DOHH2 (cell line): ENCODE results near the gene NDUFA5.

ENCODE experiments used
- H3F3A ChIP-seq: fragments of 200-600 bp; sonication (generic), shearing (Covaris generic); 2 replicates; pipeline ENCODE4 v1.6.0; 2016; ENCODE audit warnings: antibody characterized with exemption, mild to moderate bottlenecking; ENCODE audit not compliant: control insufficient read depth, insufficient read depth
- H3K27ac ChIP-seq: fragments of 200-600 bp; sonication (generic); 2 replicates; pipeline ENCODE4 v1.5.1; 2014; ENCODE audit warnings: low read depth, mild to moderate bottlenecking, low read length, moderate library complexity
- H3K27me3 ChIP-seq: fragments of 200-600 bp; sonication (generic); 2 replicates; pipeline ENCODE4 v1.6.1; 2014; ENCODE audit warnings: mild to moderate bottlenecking, low read length, mixed read lengths; ENCODE audit not compliant: control insufficient read depth
- H3K36me3 ChIP-seq: fragments of 200-600 bp; sonication (generic); 2 replicates; pipeline ENCODE4 v1.6.1; 2014; ENCODE audit warnings: mild to moderate bottlenecking, low read length, moderate library complexity, mixed read lengths; ENCODE audit not compliant: control insufficient read depth
- H3K4me1 ChIP-seq: fragments of 200-600 bp; sonication (generic); 2 replicates; pipeline ENCODE4 v1.6.1; 2014; ENCODE audit warnings: mild to moderate bottlenecking, low read length, mixed read lengths; ENCODE audit not compliant: control insufficient read depth
- H3K4me2 ChIP-seq: fragments of 200-600 bp; sonication (generic); 2 replicates; pipeline ENCODE4 v1.6.0; 2014; ENCODE audit warnings: mild to moderate bottlenecking, low read length, moderate library complexity
- H3K4me3 ChIP-seq: fragments of 200-600 bp; sonication (generic); 2 replicates; pipeline ENCODE4 v1.5.1; 2014; ENCODE audit warnings: mild to moderate bottlenecking, low read length, mixed read lengths
- H3K79me2 ChIP-seq: fragments of 200-600 bp; sonication (generic); 2 replicates; pipeline ENCODE4 v1.6.1; 2014; ENCODE audit warnings: mild to moderate bottlenecking, low read length, mixed read lengths; ENCODE audit not compliant: control insufficient read depth
- H3K9me2 ChIP-seq: fragments of 200-600 bp; sonication (generic); replicated peaks from 2 replicates; pipeline ENCODE4 v1.6.1; 2014; ENCODE audit warnings: mild to moderate bottlenecking, low read length, mixed read lengths; ENCODE audit not compliant: control insufficient read depth
- H3K9me3 ChIP-seq: fragments of 200-600 bp; sonication (generic); 2 replicates; pipeline ENCODE4 v1.6.1; 2014; ENCODE audit warnings: antibody characterized with exemption, low read length, mixed read lengths; ENCODE audit not compliant: control insufficient read depth, insufficient read depth
- H4K20me1 ChIP-seq: fragments of 200-600 bp; sonication (generic); 2 replicates; pipeline ENCODE4 v1.6.0; 2014; ENCODE audit warnings: low read depth, mild to moderate bottlenecking, antibody characterized with exemption, low read length, moderate library complexity; ENCODE audit not compliant: control insufficient read depth, insufficient read depth
- CTCF ChIP-seq: fragments of 200-600 bp; sonication (generic); IDR thresholded peaks from one replicate; pipeline ENCODE4 v1.5.1; 2014; ENCODE audit warnings: antibody characterized with exemption, mild to moderate bottlenecking, low read depth, low read length; ENCODE audit not compliant: poor library complexity, severe bottlenecking
- EZH2phosphoT487 ChIP-seq: fragments of 200-600 bp; sonication (generic); IDR thresholded peaks from 2 replicates; pipeline ENCODE4 v1.6.1; 2017; ENCODE audit warnings: borderline replicate concordance, mild to moderate bottlenecking, antibody characterized with exemption, low read length, moderate library complexity, mixed read lengths

Gene NDUFA5

GRCh38 chr7:123573896-123574467, 16.4 kb upstream of the NDUFA5 start:
- peaks cover 12% of the 10 kb centered on the region; the same call in 1 of the 2 replicates for H3K27me3 ChIP-seq
- H3K27ac ChIP-seq: no peak overlapping the region
- no peaks in the 10 kb centered on the region for H3K9me3 ChIP-seq
- no peak for TF ChIP-seq CTCF
- TF ChIP-seq EZH2phosphoT487: no peak
- no peaks in the 10 kb centered on the region for H3K9me2 ChIP-seq
- H3F3A ChIP-seq: no peaks in the 10 kb centered on the region
- H3K36me3 ChIP-seq: no peaks in the 10 kb centered on the region
- no peak overlapping the region for H3K4me3 ChIP-seq
- no peak overlapping the region for H3K4me2 ChIP-seq
- no peaks in the 10 kb centered on the region for H3K79me2 ChIP-seq
- no peaks in the 10 kb centered on the region for H4K20me1 ChIP-seq
- no peaks in the 10 kb centered on the region for H3K4me1 ChIP-seq

GRCh38 chr7:123573341-123573740, 15.7 kb upstream of the NDUFA5 start:
- no peak overlapping the region for H3K4me3 ChIP-seq
- H3K9me2 ChIP-seq: no peaks in the 10 kb centered on the region
- no peak overlapping the region for H3K4me2 ChIP-seq
- H3K79me2 ChIP-seq: no peaks in the 10 kb centered on the region
- no peak for TF ChIP-seq CTCF
- TF ChIP-seq EZH2phosphoT487: no peak
- no peaks in the 10 kb centered on the region for H3K4me1 ChIP-seq
- H3F3A ChIP-seq: no peaks in the 10 kb centered on the region
- H3K9me3 ChIP-seq: no peaks in the 10 kb centered on the region
- H3K27me3 ChIP-seq: peaks cover 10% of the 10 kb centered on the region; the same call in 1 of the 2 replicates
- no peak overlapping the region for H3K27ac ChIP-seq
- H3K36me3 ChIP-seq: no peaks in the 10 kb centered on the region
- no peaks in the 10 kb centered on the region for H4K20me1 ChIP-seq

GRCh38 chr7:123571684-123572083, 14.1 kb upstream of the NDUFA5 start:
- no peak overlapping the region for H3K4me2 ChIP-seq
- TF ChIP-seq CTCF: no peak
- TF ChIP-seq EZH2phosphoT487: no peak
- no peaks in the 10 kb centered on the region for H3K9me2 ChIP-seq
- no peaks in the 10 kb centered on the region for H3K4me1 ChIP-seq
- peaks cover 9% of the 10 kb centered on the region; the same call in 1 of the 2 replicates for H3K27me3 ChIP-seq
- H3K4me3 ChIP-seq: no peak overlapping the region
- H3K36me3 ChIP-seq: no peaks in the 10 kb centered on the region
- no peak overlapping the region for H3K27ac ChIP-seq
- H3K9me3 ChIP-seq: no peaks in the 10 kb centered on the region
- no peaks in the 10 kb centered on the region for H4K20me1 ChIP-seq
- H3K79me2 ChIP-seq: no peaks in the 10 kb centered on the region
- H3F3A ChIP-seq: no peaks in the 10 kb centered on the region

GRCh38 chr7:123571187-123571586, 13.6 kb upstream of the NDUFA5 start:
- Histone ChIP-seq H3K27me3 (peaks cover 9% of the 10 kb centered on the region; the same call in 1 of the 2 replicates), H3K79me2 (no peaks in the 10 kb centered on the region), H3K9me2 (no peaks in the 10 kb centered on the region), H3K36me3 (no peaks in the 10 kb centered on the region), H3K4me2 (no peak overlapping the region), H3K4me3 (no peak overlapping the region), H3F3A (no peaks in the 10 kb centered on the region), H3K4me1 (no peaks in the 10 kb centered on the region), H3K27ac (no peak overlapping the region), H3K9me3 (no peaks in the 10 kb centered on the region), H4K20me1 (no peaks in the 10 kb centered on the region)
- TF ChIP-seq CTCF (no peak), EZH2phosphoT487 (no peak)
